Glutamatergic neuron (in vitro differentiated cells): ENCODE results near the gene MIER1. TPM values are rescaled to one million over a fixed set of nuclear protein-coding genes. Genes with fewer than 3 reads are reported as not detected.

ENCODE experiments used
- DNase-seq: peaks from one replicate; pipeline ENCODE4 v3.0.0; 2022
- H3K27ac Mint-ChIP-seq: one replicate; pipeline ENCODE4 v1.8.0; 2020; ENCODE audit warnings: mild to moderate bottlenecking, mixed read lengths, inconsistent platforms; ENCODE audit not compliant: unreplicated experiment
- H3K27me3 Mint-ChIP-seq: one replicate; pipeline ENCODE4 v1.8.0; 2020; ENCODE audit warnings: mild to moderate bottlenecking, moderate library complexity, mixed read lengths, inconsistent platforms; ENCODE audit not compliant: unreplicated experiment
- H3K36me3 Mint-ChIP-seq: one replicate; pipeline ENCODE4 v1.8.0; 2020; ENCODE audit warnings: mild to moderate bottlenecking, mixed read lengths, inconsistent platforms; ENCODE audit not compliant: unreplicated experiment
- H3K4me1 Mint-ChIP-seq: one replicate; pipeline ENCODE4 v1.8.0; 2020; ENCODE audit warnings: mild to moderate bottlenecking, low read depth, mixed read lengths, inconsistent platforms; ENCODE audit not compliant: unreplicated experiment
- H3K4me3 Mint-ChIP-seq: one replicate; pipeline ENCODE4 v1.8.0; 2020; ENCODE audit warnings: mild to moderate bottlenecking, mixed read lengths, inconsistent platforms; ENCODE audit not compliant: unreplicated experiment
- H3K9me3 Mint-ChIP-seq: one replicate; pipeline ENCODE4 v1.8.0; 2020; ENCODE audit warnings: mild to moderate bottlenecking, moderate library complexity, mixed read lengths, inconsistent platforms; ENCODE audit not compliant: unreplicated experiment
- CTCF ChIP-seq: fragments of 200-600 bp; sonication (generic); IDR thresholded peaks from one replicate; pipeline ENCODE4 v1.5.0; 2021; ENCODE audit not compliant: partially characterized antibody, unreplicated experiment
- total RNA-seq: library from RNA; stranded (reverse); fragmentation: NEBNext Ultra II Directional; extraction: Animal tissue kit (Norgen Biotek cat#: 25700); gene quantifications from one replicate; pipeline ENCODE4 v1.2.1, GENCODE V29; 2021; ENCODE audit not compliant: unreplicated experiment

MIER1 gene
- total RNA-seq, 1 donor from 2014 or later = 19.0 TPM

GRCh38 chr1:67004176-67004575 is 79.4 kb downstream of the MIER1 start:
- TF ChIP-seq CTCF = no peak
- no peak overlapping the region for H3K4me3 Mint-ChIP-seq
- H3K27ac Mint-ChIP-seq = no peak overlapping the region
- DNase-seq = no peak
- H3K27me3 Mint-ChIP-seq = no peaks in the 10 kb centered on the region
- no peaks in the 10 kb centered on the region for H3K9me3 Mint-ChIP-seq
- no peaks in the 10 kb centered on the region for H3K36me3 Mint-ChIP-seq
- H3K4me1 Mint-ChIP-seq = no peaks in the 10 kb centered on the region

- Mint-ChIP-seq H3K9me3 (no peaks in the 10 kb centered on the region), H3K36me3 (no peaks in the 10 kb centered on the region), H3K4me3 (no peak overlapping the region), H3K27ac (no peak overlapping the region), H3K27me3 (no peaks in the 10 kb centered on the region), H3K4me1 (no peaks in the 10 kb centered on the region)
- no peak for TF ChIP-seq CTCF
- DNase-seq = no peak
These were observed 80.3 kb downstream of the MIER1 start for GRCh38 chr1:67005068-67005467.

DNA sequence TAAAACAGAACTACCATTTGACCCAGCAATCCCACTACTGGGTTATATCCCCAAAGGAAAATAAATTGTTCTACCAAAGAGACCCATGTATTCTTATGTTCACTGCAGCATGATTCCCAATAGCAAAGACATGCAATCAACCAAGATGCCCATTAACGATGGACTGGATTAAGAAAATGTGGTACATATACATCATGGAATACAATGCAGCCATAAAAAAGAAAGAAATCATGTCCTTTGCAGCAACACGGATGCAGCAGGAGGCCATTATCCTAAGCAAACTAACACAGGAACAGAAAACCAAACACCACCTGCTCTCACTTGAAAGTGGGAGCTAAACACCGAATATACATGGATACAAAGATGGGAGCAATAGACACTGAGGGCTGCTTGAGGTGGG is 85.0 kb downstream of the MIER1 start:
- H3K27ac Mint-ChIP-seq = no peak overlapping the region
- no peak overlapping the region for H3K4me3 Mint-ChIP-seq
- TF ChIP-seq CTCF = no peak
- H3K4me1 Mint-ChIP-seq = no peaks in the 10 kb centered on the region
- DNase-seq = no peak
- no peaks in the 10 kb centered on the region for H3K27me3 Mint-ChIP-seq
- H3K9me3 Mint-ChIP-seq = no peaks in the 10 kb centered on the region
- no peaks in the 10 kb centered on the region for H3K36me3 Mint-ChIP-seq

DNA sequence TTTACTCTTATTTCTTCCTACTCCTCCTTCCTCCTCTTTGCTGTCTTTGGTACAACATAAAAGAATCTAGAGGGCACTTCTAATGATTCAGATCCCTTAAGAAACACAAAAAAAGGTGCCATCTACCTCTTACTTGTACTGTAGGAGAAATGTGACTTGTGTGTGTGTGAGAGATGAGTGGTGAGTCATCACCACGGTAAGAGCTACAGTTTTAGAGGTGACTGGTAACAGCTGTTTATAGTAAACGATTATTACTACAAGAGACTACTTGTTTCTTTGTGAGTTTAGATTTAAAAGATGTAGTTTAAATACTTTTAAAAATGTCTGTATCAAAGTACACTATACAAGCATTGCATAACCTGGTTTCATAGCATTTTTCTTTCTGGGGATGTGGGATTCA is 88.8 kb downstream of the MIER1 start:
- no peak overlapping the region for H3K27ac Mint-ChIP-seq
- no peaks in the 10 kb centered on the region for H3K9me3 Mint-ChIP-seq
- no peaks in the 10 kb centered on the region for H3K4me1 Mint-ChIP-seq
- TF ChIP-seq CTCF = no peak
- H3K36me3 Mint-ChIP-seq = no peaks in the 10 kb centered on the region
- H3K27me3 Mint-ChIP-seq = no peaks in the 10 kb centered on the region
- H3K4me3 Mint-ChIP-seq = no peak overlapping the region
- no peak for DNase-seq

DNA sequence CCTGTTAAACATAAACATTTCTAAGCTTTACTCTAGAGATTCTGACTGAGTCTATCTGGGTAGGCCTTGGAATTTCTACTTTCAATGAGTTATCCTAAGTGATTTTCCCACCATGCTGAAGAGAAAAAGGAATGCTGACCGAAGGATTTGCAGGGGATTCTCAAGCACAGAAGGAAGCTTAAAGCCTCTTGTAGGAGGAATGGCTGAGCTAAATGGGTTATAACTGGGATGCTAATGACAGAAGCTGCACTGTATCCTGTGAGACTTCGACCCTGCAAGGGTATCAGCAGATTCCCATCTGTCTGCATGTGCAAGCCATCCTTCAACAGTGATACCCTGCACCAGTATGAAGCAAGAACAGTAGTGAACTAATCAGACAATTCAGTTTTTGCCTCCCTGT is 93.8 kb downstream of the MIER1 start:
- no peak for TF ChIP-seq CTCF
- H3K9me3 Mint-ChIP-seq = no peaks in the 10 kb centered on the region
- no peaks in the 10 kb centered on the region for H3K27me3 Mint-ChIP-seq
- H3K4me3 Mint-ChIP-seq = no peak overlapping the region
- peak; percentile 17 for DNase-seq
- no peak overlapping the region for H3K27ac Mint-ChIP-seq
- peaks cover 2% of the 10 kb centered on the region for H3K4me1 Mint-ChIP-seq
- no peaks in the 10 kb centered on the region for H3K36me3 Mint-ChIP-seq
